A549 (cell line): Measurements from ENCODE around the gene GMPPB.

ENCODE experiments used
- KDM1A ChIP-seq: fragments of 200-600 bp; sonication (generic); IDR thresholded peaks from 2 replicates; pipeline ENCODE4 v1.6.1; 2016; ENCODE audit warnings: low read depth, mild to moderate bottlenecking
- MAX ChIP-seq: IDR thresholded peaks from 2 replicates; pipeline ENCODE4 v1.6.1; 2012
- POLR2A ChIP-seq: IDR thresholded peaks from 2 replicates; pipeline ENCODE4 v1.6.1; 2012; ENCODE audit warnings: mild to moderate bottlenecking, low read length

DNA sequence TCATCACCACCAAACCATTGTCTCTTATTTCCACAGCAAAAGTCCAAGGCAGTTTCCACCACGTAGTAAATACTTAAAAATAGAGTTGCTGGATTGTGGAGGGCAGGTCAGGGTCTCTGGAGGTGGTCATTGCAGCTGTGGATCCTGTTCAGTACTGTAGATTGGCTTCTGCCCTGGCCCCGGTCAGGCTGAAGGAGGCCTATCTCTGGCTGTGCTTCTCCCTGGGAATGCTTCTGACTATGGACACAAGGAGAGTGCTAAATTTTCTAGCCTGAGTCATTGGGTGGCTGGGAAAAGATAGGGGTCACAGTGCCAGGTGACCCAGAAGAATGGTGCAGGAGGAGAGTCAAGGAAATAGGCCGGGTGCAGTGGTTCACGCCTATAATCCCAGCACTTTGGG lies 26.3 kb upstream of the GMPPB start:
- TF ChIP-seq POLR2A (no peak), MAX (no peak), KDM1A (no peak)
